NCI-H226 (cell line): ENCODE measurements around the gene ABHD12.
"Not testable (repeated sequence)": the region's sequence is repeated elsewhere in the genome, so short reads cannot be mapped to it uniquely, and the experiment has no call there.

Experiments
- DNase-seq: peaks from one replicate; pipeline ENCODE4 v3.0.0-alpha.2; 2015

Gene ABHD12

DNA sequence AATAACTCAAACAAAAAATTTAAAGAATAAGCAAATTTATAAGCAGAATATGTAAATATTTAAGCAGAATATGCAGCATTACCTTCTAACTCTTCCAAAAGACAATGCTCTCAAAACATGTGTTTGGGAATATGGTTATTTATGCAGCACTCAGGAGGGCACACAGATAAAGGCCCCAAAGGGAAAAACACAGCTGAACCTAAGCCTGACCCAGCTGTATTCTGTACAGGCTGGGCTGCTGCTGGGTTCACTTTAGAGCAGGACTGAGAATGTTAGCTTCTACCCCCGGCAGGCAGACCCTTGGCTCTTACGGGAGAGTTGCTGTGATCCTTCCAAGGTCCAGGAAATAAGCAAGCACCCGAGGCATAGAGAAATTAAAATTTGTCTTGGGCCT, 37.3 kb downstream of the ABHD12 start:
- DNase-seq = no peak

DNA sequence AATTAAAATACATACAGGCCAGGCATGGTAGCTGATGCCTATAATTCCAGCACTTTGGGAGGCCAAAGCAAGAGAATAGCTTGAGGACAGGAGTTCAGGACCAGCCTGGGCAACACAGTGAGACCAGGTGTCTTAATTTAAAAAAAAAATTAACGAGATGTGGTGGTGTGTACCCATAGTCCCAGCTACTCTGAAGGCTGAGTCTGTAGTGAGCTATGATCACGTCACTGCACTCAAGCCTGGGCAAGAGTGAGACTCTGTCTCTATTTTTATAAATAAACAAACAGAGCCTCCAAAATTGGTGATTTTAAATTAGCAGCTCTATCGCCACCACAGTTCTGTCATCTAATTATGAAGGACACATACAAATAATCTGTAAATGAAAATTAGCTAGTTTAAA, 37.9 kb downstream of the ABHD12 start:
- DNase-seq = no peak

DNA sequence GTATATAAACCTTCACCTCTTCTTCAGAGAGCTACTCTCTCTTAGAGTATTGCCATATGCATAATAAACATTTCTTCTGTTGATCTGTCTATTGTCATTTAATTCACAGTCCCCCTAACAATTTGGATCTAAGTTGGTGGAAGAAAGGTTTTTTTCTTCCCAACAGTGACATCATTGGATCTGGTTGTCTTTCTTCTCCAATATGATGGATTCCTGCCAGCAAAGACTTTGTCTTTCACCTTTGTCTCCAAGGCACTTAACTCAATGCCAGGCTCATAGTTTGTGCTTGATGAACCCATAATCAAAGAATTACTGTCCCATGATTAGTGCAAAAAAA, 39.6 kb downstream of the ABHD12 start:
- no peak for DNase-seq

DNA sequence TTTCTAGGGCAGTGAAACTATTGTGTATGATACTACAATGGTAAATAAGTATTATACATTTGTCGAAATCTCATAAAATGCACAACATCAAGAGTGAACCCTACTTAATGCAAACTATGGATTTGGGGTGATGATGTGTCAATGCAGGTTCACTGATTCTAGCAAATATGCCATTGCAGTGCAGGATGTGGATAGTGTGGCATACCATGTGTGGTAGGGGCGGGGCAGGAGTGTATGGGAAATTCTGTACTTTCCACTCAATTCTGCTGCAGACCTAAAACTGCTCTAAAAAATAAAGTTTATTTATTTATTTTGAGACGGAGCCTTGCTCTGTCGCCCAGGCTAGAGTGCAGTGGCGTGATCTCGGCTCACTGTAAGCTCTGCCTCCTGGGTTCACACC, 44.3 kb downstream of the ABHD12 start:
- DNase-seq = no peak

DNA sequence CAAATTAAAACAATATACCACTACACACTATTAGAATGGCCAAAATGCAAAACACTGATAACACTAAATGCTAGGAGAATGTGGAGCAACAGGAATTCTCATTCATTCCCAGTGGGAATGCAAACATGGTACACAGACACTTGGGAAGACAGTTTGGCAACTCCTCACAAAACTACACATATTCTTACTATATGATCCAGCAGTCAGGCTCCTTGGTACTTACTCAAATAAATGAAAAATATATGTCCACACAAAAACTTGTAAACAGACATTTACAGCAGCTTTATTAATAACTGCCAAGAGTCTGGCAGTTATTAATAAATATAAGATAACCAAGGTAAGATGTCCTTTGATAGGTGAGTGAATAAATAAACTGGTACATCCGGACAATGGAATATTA, 44.9 kb downstream of the ABHD12 start:
- DNase-seq = no peak

DNA sequence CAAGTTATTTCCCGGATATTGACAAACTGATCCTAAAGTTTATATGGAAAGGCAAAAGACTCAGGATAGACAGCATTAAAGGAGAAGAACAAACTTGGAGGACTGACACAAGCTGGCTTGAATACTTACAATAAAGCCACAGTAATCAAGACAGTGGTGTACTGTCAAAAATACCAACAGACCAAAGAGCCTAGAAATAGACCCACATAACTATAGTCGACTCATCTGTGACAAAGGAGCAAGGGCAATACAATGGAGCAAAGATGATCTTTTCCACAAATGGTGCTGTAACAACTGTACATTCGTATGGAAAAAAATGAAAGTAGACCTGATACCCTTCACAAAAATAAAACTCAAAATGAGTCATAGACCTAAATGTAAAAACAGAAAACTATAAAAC, 46.0 kb downstream of the ABHD12 start:
- DNase-seq = no peak

DNA sequence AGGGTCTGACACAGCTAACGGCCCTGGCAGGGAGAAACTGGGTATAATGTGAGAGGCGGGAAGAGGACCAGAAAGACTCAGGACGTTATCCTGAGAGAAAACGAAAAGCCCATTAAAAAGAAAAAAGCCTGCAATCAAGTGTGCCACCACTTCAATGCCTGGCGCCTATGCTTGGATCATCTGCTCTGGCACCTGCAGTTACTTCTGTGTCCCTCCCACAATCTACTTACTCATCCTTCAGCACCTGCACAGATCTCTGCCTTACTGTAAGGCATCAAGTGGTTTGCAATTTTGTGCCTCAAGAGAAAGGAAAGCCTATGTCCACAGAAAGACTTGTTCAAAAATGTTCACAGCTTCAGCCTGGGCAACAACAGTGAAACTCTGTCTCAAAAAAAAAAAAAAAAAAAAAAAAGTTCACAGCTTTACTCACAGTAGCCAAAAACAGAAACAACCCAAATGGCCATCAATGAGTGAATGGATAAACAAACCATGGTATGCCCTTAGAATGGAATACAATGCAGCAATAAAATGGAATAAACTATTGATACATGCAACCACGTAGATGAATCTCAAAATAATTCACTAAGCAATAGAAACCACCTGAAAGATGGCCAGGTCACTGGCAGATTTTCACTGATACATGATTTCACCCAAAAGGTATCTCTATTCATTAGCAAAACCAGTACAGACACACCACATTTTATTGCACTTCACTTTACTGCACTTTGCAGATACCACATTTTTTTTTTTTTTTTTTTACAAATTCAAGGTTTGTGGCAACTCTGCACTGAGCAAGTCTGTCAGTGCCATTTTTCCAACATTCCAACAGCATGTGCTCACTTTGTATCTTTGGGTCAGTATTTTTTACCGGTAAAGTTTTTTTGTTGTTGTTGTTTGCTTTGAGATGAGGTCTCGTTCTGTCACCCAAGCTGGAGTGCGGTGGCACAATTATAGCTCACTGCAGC, 48.6 kb downstream of the ABHD12 start:
- DNase-seq = no peak

DNA sequence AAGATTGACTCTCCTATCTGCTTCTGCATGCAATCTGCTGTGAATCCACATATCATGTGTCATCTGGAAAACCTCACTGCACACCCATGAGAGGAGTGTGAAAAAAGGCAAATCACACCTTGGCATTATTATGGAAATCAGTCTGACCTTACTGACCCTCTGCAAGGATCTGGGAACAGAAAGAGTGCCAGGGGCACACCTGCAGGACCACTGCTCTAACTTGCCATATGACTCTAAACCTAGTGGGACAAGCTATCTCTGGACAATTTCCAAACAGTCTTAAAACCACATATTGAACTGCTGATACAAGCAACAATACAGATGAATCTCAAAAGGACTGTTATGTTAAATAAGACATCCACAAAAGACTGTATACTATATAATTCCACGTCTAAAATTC, 50.3 kb downstream of the ABHD12 start:
- DNase-seq = no peak

DNA sequence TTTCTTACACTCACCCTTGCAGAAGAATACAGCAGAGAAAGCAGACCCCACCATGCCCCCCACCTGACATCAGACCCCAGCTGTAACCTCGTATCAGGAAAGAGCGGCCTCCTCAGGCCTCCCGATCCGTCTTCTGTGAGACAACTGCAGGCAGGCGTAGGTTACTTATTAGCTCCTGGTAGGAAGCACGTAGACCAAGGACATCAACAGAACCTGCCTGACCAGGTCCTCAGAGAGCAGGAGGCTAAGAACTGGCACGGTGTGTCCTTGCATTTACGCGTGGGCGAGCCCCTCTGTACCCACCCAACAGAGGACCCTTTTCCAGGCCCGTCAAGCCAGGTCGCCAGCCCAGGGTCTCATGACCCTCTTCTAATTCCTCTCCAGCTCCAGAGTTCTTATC, 51.0 kb downstream of the ABHD12 start:
- no peak for DNase-seq

DNA sequence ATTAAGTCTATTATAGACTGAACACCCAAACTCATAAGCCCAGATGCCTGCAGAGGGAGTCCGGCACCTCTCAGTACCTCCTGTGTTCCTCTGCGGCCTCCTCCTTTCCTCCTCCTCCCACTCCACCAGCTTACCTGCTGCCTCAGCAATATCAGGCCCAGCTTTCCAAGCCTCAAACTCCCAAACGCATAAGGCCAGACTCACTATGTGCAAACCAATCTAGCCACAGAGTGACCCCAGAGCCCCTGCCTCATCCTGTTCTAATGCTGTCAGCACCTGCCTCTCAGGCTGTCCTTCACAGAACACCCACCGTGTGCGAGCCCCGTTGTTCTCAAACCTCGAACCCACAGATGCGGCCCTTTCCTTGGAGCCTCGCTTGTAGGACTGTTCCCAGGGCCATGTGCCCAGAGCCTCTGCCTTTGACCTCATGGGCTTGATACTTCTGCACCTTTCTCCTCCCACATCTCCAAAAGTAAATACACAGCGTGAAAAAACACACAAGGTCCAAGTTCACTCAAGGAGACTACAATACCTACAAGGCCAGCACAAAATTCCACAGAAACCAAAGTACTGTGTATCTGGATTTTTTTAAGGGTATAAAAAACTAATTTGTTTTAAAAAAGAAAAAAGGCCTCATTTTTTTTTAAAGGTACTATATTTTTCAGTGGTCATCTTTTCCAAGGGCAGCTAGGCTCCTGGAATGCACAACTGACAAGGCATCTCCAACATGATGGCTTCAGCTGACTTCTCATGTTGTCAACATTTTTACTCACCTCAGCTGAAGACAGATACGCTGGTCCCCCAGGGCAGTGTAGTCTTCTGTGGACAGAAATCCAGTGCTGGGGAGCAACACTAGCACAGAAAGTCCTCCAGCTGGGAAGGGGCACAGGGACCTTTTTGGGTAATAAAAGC, 52.3 kb downstream of the ABHD12 start:
- no peak for DNase-seq

DNA sequence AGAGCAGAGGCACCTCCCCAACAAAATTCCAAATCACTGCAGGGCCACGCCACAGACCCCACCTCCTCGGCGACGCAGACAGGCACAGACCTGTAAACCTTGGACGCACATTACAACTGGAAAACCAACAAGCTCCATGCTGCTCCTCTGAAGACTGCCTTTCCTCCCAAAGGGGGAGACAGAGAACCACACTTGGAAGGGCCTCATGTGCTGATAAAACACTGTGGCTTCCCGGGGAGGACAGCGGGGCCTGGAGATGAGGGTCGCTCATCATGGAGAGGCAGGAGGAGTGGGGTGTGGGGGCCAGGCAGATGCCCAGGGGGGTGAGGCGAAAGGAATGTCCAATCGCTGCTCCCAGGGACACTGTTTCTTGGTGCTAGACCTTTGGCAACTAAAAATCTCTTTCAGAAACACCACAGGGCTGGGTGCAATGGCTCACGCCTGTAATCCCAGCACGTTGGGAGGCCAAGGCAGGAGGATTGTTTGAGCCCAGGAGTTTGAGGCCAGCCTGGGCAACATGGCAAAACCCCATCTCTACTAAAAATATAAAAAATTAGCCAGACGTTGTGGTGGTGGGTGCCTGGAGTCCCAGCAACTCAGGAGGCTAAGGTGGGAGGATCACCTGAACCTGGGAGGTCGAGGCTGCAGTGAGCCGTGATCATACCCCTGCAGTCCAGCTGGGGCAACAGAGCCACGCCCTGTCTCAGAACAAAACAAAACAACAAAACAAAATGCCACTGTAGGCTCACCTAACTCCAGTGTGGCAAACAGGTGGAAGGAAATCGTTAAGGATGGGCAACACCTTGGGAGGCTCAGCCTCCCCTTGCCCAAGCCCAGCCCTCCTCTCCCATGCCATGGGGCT, 53.8 kb downstream of the ABHD12 start:
- DNase-seq = peak; percentile 16

DNA sequence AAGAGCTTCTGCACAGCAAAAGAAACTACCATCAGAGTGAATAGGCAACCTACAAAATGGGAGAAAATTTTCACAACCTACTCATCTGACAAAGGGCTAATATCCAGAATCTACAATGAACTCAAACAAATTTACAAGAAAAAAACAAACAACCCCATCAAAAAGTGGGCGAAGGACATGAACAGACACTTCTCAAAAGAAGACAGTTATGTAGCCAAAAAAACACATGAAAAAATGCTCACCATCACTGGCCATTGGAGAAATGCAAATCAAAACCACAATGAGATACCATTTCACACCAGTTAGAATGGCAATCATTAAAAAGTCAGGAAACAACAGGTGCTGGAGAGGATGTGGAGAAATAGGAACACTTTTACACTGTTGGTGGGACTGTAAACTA, 55.7 kb downstream of the ABHD12 start:
- DNase-seq = not testable (repeated sequence)

DNA sequence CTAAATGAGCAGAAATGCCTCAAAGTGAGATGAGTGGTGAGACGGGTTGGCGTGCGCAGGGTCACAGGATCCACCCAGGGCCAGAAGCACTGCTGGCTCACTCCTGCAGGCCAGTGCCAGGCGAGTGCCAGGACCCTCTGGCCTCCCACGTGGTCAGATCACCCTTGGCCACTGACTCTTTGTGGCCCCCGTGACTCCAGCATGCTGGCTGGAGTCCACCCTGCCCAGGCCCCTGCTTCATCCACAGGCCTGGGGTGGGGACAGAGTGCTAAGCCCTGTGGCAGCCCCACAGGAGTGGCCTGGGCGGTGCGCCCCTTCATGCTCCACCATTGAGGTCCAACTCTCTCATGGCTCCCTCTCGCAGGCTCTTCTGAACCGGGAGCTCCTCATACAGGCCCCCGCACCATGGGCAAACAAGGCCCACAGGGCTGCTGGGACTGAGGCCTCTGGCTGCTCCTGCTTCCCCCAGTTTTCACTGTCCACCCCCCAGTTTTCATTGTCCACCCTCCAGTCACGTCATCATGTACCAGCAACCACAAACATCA, 61.6 kb downstream of the ABHD12 start:
- no peak for DNase-seq

DNA sequence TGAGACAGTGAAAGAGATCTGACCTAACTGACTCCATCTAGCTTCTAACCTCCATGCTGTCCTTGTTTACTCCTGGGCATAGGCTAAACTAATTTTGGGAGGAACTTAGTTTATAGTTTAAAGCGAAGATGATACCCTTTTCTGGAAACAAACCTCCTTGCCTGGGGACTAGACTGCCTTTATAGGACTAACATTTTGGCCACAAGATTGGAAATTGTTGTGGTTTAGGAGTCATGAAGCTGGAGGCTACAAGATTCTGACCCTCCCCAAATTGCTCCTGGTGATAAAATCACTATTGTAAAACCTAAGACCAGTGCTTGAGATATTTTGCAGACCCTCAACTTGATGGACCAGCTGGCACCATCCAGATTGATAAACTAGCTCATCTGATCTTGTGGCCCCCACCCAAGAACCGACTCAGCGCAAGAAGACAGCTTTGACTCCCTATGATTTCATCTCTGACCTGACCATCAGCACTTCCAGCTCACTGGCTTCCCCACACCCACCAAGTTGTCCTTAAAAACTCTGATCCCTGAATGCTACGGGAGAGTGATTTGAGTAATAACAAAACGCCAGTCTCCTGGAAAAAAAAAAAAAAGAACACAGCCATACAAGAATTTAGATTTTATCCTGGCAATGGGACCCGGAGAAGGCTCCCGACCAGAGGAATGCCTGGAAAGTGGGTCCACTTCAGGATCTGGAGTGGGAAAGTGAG, 63.0 kb downstream of the ABHD12 start:
- no peak for DNase-seq

DNA sequence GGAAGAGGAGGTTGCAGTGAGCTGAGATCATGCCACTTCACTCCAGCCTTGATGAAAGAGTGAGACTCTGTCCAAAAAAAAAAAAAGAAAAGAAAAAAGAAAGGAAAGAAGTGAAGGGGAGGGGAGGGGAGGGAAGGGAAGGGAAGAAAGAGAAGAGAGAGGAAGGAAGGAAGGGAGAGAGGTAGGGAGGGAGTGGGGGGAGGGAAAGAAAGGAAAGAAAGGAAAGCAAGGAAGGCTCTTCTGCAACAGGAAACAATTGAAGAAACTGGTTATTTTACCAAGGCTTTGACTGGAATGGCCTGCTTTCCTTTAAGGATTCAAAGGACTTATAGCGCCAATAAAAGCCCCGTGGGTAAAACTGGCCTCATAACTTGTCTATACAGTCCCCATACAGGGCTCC, 64.6 kb downstream of the ABHD12 start:
- DNase-seq = no peak

DNA sequence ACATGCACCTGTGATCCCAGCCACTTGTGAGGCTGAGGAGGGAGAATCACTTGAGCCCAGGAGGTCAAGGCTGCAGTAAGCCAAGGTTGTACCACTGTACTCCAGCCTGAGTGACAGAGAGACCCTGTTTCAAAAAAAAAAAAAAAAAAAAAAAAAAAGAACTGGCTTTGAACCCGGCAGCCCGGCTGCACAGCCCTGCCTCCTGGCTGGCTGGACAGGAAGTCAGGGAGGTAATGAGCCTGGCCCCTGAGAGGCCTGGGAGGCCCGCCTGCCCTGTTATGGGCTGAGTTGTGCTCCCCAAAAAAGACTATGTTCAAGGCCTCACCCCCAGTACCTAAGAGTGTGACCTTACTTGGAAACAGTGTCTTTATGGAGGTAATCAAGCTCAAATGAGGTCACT, 65.6 kb downstream of the ABHD12 start:
- DNase-seq = no peak

DNA sequence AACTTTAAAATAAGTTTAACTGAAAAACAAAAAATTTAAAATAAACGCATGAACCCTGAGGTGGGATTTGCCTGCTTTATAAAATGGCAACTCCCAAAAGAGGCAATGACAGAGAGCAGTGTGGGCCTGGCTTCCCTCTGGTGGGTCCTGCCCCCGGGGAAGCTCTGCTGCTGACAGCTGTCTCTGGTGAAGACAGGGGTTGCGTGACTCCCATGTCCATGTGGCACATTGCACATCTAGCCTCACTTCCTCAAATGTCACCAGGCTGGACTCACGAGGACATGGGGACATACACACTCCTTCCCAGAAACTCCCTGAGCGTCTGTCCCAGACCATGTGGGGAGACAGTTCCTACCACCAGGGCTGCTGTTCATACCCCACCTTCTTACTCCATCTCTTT, 66.2 kb downstream of the ABHD12 start:
- no peak for DNase-seq

DNA sequence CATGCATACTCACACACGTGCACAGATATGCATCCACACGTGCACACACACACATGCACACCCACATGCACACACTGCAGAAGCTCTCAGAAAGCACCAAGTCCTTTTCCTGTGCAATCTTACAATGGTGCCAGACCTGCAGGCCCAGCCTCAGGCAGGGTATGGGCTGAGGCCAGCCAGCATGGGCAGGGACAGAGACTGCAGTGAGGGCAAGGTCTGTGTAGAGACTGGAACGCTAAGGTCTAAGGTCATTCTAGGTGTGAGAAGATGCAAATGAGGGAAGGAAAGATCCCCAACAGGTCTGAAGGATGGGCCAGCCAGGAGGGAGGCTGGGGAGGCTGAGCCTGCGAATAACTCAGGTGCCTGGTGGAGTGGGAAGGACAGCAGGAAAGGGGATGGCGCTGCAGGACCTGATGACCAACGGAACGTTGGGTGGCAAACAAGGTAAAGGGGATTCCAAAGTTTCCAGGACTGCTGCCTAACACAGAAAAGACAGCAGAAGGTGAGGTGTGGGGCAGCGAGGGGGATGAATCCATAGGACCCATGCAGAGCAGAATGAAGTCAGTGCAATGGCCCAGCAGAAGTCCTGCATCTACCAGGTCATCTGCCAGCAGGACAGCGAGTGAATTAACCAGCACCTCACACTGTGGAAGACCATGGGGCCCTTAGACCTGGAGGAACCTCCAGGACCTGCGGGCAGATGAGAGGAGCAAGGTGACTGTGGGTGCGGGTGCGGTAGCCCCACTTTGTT, 67.0 kb downstream of the ABHD12 start:
- DNase-seq = no peak

DNA sequence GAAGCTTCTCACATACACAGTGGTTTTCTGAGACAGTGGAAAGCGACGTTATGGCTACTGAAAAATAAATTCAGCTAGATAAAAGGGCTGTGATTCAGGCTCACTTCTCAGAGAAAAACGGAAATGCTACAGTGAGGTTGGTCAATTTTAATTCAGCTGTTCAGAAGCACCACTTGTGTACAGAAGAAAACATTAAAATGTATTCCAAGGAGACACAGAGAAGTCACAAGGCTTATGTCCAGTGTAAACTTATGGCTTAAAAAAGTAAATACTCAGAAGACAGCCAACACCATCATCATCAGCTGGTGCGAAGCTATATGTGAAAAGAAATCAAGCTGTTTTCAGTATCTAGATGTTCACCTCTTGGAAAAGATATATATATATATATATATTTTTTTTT, 68.6 kb downstream of the ABHD12 start:
- no peak for DNase-seq

DNA sequence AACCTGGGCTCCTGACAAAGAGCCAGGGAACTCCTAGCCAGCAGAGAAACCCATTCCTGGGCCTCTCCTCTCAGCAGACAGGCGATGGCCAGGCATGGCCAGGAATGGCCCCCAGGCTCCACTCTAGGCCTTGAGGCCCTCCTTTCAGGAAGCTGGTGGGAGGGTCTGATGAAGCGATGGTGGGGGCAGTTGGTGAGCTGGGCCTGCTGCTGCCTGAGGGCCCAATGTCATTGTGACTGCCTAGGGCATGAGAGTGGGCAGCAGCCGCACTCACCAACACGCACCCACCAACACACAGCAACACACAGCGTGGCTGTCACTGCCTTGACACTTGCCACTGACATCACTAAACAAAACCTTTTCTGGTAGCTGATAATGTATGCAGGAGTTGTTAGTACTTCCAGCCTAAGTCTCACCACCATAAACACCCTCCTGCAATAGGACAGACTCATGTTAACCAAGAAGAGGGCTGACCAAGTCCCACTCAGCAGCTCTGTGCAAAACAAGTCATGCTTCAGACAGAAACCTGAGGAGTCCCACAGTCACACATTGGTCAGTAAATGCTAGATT, 69.3 kb downstream of the ABHD12 start:
- DNase-seq = no peak
